SIG-M5 (cell line): ENCODE data around the gene KBTBD8.
A peak's percentile ranks its signal among the peaks of the same experiment; 100 is the strongest.

Experiments used
- DNase-seq: peaks from one replicate; lab custom pipeline; 2025; lab: John Stamatoyannopoulos, UW

The KBTBD8 gene, protein sequence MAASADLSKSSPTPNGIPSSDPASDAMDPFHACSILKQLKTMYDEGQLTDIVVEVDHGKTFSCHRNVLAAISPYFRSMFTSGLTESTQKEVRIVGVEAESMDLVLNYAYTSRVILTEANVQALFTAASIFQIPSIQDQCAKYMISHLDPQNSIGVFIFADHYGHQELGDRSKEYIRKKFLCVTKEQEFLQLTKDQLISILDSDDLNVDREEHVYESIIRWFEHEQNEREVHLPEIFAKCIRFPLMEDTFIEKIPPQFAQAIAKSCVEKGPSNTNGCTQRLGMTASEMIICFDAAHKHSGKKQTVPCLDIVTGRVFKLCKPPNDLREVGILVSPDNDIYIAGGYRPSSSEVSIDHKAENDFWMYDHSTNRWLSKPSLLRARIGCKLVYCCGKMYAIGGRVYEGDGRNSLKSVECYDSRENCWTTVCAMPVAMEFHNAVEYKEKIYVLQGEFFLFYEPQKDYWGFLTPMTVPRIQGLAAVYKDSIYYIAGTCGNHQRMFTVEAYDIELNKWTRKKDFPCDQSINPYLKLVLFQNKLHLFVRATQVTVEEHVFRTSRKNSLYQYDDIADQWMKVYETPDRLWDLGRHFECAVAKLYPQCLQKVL

GRCh38 chr3:66998113-66998903 is at the start of gene KBTBD8:
Gene KBTBD8 (plus strand): TSS chr3:66998307. CDS start chr3:66998356, 49 bp downstream.
- DNase-seq, result peak; percentile 82

GRCh38 chr3:66948838-66949237 is 49.3 kb upstream of the KBTBD8 start:
- DNase-seq, result no peak

DNA sequence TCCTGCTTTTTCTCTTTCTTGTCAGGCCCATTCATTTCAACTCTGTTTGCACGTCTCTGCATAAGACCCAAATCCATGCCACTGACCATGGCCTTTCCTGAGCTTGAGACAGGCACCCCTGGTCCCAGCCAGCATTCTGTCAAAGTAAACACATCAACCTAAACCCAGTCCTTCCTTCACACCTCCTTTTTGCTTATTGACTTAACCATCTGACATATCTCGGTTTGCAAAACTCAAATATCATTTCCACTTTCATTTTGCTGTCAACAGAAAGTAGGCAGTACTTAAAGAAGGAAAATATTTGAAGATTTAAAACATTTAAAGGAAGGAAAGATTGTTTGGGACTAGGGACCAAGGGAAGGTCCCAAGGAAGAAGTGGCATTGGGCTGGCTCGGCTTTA is 48.2 kb upstream of the KBTBD8 start:
- DNase-seq, result no peak

- no peak for DNase-seq
These were observed 45.8 kb upstream of the KBTBD8 start for GRCh38 chr3:66952357-66952756.

DNA sequence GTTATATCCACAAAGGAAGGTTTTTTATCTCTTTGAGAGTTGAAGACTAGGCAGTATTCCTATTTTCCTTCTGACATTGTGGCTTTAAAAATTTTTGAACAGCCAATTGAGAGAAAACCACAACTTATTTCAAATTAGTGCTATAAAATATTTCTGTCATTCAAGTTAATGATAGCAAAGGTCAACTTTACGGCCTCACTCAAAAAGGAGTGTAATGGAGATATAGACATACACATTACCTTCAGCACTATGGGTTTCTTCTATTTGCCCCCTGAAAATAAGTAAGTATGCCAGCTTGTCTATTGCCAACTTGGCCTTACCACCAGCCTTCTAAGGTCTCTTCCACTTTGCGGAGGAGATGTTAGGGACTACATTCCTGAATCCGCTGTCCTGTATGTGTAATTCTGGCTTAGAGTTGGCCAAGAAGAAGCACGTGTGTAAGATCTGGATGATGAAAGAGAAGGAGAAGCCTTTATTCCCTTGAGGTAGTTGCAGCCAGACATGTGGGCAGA is 44.1 kb upstream of the KBTBD8 start:
- no peak for DNase-seq

GRCh38 chr3:66956742-66957141 is 41.4 kb upstream of the KBTBD8 start:
- no peak for DNase-seq

GRCh38 chr3:66957367-66957766 is 40.7 kb upstream of the KBTBD8 start:
- DNase-seq, result no peak

GRCh38 chr3:66958067-66958466 is 40.0 kb upstream of the KBTBD8 start:
- no peak for DNase-seq

DNA sequence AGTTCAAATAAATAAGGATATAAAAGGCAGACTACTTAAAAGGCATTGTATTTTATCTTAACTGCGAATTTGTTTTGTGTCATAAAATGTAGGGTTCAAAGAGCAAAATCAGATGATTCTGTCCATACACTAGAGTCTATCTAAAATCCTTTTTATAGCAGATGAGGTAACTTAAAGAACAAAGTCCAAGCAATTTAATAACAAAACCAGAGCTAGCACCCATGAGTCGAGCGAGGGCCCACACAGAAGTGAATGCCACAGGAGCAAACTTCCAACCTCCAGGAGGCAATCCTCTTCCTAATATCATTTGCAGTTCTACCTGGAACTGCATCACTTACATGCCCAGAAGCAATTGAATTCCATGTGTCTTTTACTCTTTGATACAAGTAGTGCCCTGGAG is 35.4 kb upstream of the KBTBD8 start:
- no peak for DNase-seq

- DNase-seq, result no peak
These were observed 26.9 kb upstream of the KBTBD8 start for GRCh38 chr3:66971245-66971644.

DNA sequence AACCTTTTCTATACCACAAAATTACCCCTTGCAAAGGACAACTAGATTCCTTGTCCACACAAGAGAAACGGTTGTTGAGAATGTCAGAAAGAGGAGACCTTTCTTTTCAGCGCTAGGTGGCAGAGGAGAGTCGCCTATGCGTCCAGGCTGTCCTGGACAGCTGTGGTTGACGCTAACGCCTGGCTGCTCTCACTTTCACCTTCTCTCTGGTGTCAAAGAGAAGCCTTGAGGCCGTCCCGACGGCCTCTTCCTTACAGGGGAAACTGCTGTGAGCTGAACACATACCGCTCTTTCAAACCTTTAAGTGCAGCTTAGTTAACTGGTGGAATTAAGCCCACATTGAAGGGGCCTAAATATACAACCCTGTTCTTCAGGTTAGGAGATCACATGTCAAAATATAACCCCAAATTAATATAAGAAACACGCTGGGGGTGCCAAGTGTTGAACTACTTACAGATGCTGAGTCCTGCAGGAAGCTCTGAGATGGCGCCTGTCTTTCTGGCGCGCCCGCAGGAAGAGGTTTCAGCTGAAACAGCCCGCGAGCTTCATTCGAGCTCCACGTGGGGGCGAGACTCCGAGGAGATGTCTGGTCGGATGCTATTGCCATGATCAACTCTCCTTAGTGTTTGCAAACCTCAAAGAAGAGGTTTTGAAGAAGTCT is 26.1 kb upstream of the KBTBD8 start:
- peak; percentile 4 for DNase-seq

DNA sequence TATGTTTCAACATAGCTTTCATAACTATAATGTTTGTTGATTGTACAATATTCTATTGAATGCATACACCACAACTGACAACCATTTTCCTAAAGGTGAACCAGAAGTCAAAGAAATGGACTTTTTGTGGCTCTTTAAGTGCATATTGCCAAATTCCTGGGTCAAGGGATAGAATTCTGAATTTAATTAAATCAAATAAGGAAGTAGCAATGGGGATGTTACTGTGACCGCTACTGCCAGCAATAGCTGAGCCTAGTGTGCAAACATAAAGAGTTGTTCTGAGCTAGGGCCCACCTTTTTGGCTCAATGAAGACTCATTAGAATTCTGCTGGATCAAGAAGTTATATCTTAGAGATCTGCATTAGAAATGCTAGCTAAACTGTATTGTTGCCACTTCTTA is 17.3 kb upstream of the KBTBD8 start:
- no peak for DNase-seq

DNA sequence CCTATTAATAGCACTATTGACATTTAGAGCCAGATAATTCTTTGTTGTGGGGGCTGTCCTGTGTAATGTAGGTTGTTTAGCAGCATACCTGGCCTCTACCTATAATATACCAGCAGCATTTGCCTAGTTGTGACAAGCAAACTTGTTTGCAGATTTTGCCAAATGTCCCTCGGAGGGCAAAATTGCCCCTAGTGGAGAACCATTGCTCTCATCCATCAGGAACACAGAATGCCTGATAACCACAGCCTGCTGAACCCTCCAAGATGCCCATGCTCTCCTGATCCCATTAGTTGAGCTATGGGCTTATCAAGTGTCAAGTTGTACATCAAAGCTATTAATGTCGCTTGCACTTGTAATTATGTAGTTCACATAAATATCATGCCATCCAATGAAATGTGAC is 15.0 kb upstream of the KBTBD8 start:
- DNase-seq, result no peak

GRCh38 chr3:66985336-66985920 is 12.7 kb upstream of the KBTBD8 start:
- no peak for DNase-seq

- no peak for DNase-seq
These were observed 11.7 kb upstream of the KBTBD8 start for GRCh38 chr3:66986406-66986805.

- DNase-seq, result no peak
These were observed 8.9 kb upstream of the KBTBD8 start for GRCh38 chr3:66989241-66989640.

GRCh38 chr3:66989860-66990696 is 8.0 kb upstream of the KBTBD8 start:
- DNase-seq, result no peak

GRCh38 chr3:66991459-66991858 is 6.6 kb upstream of the KBTBD8 start:
- DNase-seq, result no peak

DNA sequence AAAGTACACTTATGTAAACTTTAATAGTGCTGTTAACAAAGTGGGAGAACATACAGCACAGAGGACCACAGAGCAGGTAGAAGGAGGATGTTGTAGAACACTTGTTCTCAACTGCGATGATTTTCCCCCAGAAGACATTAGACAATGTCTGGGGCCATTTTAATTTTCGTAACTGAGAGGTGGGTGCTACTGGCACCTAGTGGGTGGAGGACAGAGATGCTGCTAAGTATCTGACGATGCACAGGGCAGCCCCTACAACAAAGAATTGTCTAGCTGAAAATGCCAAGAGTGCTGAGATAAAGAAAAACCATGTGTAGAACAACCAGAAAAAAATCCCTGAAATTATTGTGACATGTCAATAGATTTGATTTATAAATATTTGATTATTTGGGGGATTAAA is 5.0 kb upstream of the KBTBD8 start:
- DNase-seq, result no peak

DNA sequence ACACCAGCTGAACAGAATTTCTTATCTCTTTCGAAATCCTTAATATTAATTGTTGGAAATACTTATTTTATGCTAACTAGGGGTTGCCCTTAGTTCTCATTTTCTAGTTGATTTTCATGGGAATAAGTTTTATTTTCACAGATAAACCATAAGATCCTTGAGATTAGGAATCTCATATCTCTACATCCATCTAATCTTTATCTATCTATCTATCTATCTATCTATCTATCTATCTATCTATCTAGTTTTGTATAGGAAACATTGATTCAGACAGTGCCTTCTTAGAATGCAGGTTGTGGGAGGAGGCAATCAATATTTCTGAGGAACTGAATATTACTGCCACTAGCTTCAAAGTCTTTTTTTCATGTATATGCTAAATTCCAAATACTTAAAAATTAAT is 3.5 kb upstream of the KBTBD8 start:
- no peak for DNase-seq

GRCh38 chr3:66996696-66997095 is 1.4 kb upstream of the KBTBD8 start:
- no peak for DNase-seq
